Neutrophil (primary cell): Measurements from ENCODE around the gene EXO5.
"Not testable (repeated sequence)": the region's sequence is repeated elsewhere in the genome, so short reads cannot be mapped to it uniquely, and the experiment has no call there.

ENCODE experiments used
- H3K27ac ChIP-seq: fragments of 200-600 bp; sonication (generic); 2 replicates; pipeline ENCODE4 v1.5.1; 2016; ENCODE audit warnings: mild to moderate bottlenecking, moderate library complexity
- H3K27me3 ChIP-seq: fragments of 200-600 bp; sonication (generic); 2 replicates; pipeline ENCODE4 v1.6.0; 2016; ENCODE audit warnings: mild to moderate bottlenecking
- H3K36me3 ChIP-seq: fragments of 200-600 bp; sonication (generic); 2 replicates; pipeline ENCODE4 v1.5.1; 2017
- H3K4me1 ChIP-seq, 2 experiments: fragments of 200-600 bp in 1 of 2; sonication (generic) in 1 of 2; 1 replicate in 1 of 2; 2 replicates in 1 of 2; pipeline versions ENCODE4 v1.5.1 to v1.6.1; 2013 to 2016; ENCODE audit warnings: low read depth in 1 of 2, low read length in 1 of 2, mild to moderate bottlenecking in 1 of 2, moderate library complexity in 1 of 2; ENCODE audit not compliant: control insufficient read depth in 1 of 2, insufficient read depth in 1 of 2
- H3K4me3 ChIP-seq, 2 experiments: fragments of 200-600 bp in 1 of 2; sonication (generic) in 1 of 2; 1 replicate in 1 of 2; 2 replicates in 1 of 2; pipeline ENCODE4 v1.5.1; 2013 to 2016; ENCODE audit warnings: low read depth in 1 of 2, low read length in 1 of 2, mild to moderate bottlenecking in 1 of 2, moderate library complexity in 1 of 2
- H3K9me3 ChIP-seq: fragments of 200-600 bp; sonication (generic); 2 replicates; pipeline ENCODE4 v1.5.1; 2016
- TF ChIP-seq, protein P1 (sequence below): fragments of 200-600 bp; sonication (generic); IDR thresholded peaks from 2 replicates; pipeline ENCODE4 v1.5.1; 2016; ENCODE audit warnings: antibody characterized with exemption

Gene EXO5

DNA sequence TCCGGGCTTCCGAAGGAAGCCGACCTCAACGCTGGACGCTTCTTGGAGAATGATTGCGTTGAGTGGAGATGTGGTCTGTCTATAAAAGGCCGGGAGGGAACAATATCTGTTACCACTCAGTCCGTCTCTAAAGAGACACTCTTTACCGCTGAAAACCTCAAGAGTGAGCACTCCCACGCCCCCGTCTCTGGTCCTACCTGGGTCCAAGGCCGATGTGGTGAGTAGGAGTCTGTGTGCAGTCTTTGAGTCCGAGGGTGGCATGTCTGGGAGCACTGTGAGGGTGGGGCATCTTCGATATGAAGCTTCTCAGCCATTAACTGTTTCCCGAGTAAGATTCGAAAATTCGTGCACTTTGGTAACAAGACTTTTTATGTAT is 30.9 kb upstream of the EXO5 start:
- no peaks in the 10 kb centered on the region for H3K36me3 ChIP-seq
- peaks cover 5% of the 10 kb centered on the region for H3K9me3 ChIP-seq
- H3K4me1 ChIP-seq = peaks cover 10 to 11% of the 10 kb centered on the region in 2 experiments
- TF ChIP-seq, protein P1, sequence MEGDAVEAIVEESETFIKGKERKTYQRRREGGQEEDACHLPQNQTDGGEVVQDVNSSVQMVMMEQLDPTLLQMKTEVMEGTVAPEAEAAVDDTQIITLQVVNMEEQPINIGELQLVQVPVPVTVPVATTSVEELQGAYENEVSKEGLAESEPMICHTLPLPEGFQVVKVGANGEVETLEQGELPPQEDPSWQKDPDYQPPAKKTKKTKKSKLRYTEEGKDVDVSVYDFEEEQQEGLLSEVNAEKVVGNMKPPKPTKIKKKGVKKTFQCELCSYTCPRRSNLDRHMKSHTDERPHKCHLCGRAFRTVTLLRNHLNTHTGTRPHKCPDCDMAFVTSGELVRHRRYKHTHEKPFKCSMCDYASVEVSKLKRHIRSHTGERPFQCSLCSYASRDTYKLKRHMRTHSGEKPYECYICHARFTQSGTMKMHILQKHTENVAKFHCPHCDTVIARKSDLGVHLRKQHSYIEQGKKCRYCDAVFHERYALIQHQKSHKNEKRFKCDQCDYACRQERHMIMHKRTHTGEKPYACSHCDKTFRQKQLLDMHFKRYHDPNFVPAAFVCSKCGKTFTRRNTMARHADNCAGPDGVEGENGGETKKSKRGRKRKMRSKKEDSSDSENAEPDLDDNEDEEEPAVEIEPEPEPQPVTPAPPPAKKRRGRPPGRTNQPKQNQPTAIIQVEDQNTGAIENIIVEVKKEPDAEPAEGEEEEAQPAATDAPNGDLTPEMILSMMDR = no peak
- H3K27me3 ChIP-seq = no peaks in the 10 kb centered on the region
- H3K27ac ChIP-seq = no peak overlapping the region
- H3K4me3 ChIP-seq = peak overlapping the region; percentile 65 to 67

GRCh38 chr1:40478276-40478675 is 30.3 kb upstream of the EXO5 start:
- TF ChIP-seq, protein P1 = no peak
- no peaks in the 10 kb centered on the region for H3K27me3 ChIP-seq
- peaks cover 5% of the 10 kb centered on the region for H3K9me3 ChIP-seq
- H3K36me3 ChIP-seq = no peaks in the 10 kb centered on the region
- no peak overlapping the region for H3K27ac ChIP-seq
- no peak overlapping the region for H3K4me3 ChIP-seq
- H3K4me1 ChIP-seq = peaks cover 10 to 11% of the 10 kb centered on the region in 2 experiments

DNA sequence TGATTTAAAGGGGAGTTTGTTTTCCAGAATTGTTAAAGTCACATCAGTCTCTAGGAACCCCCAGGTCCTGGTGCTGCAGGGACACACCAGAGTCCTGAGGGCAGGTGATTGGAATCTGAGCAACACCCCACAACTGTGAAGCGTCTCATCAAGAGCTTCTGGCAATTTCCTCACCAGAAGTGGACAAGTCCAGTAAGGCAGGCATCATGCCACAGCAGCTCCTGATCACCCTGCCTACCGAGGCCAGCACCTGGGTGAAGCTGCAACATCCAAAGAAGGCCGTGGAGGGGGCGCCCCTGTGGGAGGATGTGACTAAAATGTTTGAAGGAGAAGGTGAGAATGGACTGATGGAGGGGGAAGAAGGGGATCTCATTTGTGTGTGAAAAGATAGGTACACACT is 29.4 kb upstream of the EXO5 start:
- Histone ChIP-seq H3K4me3 (no peak overlapping the region), H3K36me3 (no peaks in the 10 kb centered on the region), H3K9me3 (peaks cover 10% of the 10 kb centered on the region), H3K27me3 (no peaks in the 10 kb centered on the region), H3K4me1 (peaks cover 10 to 11% of the 10 kb centered on the region in 2 experiments), H3K27ac (no peak overlapping the region)
- TF ChIP-seq, protein P1 = no peak

- Histone ChIP-seq H3K9me3 (peaks cover 33% of the 10 kb centered on the region), H3K27me3 (no peaks in the 10 kb centered on the region), H3K36me3 (no peaks in the 10 kb centered on the region), H3K4me3 (no peak overlapping the region), H3K4me1 (no peaks in the 10 kb centered on the region), H3K27ac (no peak overlapping the region)
- TF ChIP-seq, protein P1 = no peak
Observed at GRCh38 chr1:40495315-40495903, 13.2 kb upstream of the EXO5 start.

- not testable (repeated sequence) for H3K27ac ChIP-seq, H3K27me3 ChIP-seq, H3K36me3 ChIP-seq, H3K4me3 ChIP-seq, H3K4me1 ChIP-seq
- peaks cover 12% of the 10 kb centered on the region for H3K9me3 ChIP-seq
Observed at GRCh38 chr1:40502651-40503050, 5.9 kb upstream of the EXO5 start.

GRCh38 chr1:40507973-40508372 is 594 bp upstream of the EXO5 start:
- Histone ChIP-seq H3K4me3 (peak overlapping the region; percentile 80 to 85), H3K27me3 (no peaks in the 10 kb centered on the region), H3K4me1 (peaks cover 10 to 15% of the 10 kb centered on the region in 2 experiments), H3K36me3 (no peaks in the 10 kb centered on the region), H3K9me3 (peaks cover 2% of the 10 kb centered on the region), H3K27ac (peak overlapping the region; percentile 71)
- TF ChIP-seq, protein P1 = no peak
